GM19395 (cell line): ENCODE measurements around the gene SH3YL1.

ENCODE experiments used
- ATAC-seq: cut with Tn5 transposase; IDR thresholded peaks from one replicate; pipeline ENCODE4 v1.9.1; 2021; ENCODE audit warnings: mild to moderate bottlenecking, moderate library complexity; ENCODE audit not compliant: unreplicated experiment

The SH3YL1 gene, protein sequence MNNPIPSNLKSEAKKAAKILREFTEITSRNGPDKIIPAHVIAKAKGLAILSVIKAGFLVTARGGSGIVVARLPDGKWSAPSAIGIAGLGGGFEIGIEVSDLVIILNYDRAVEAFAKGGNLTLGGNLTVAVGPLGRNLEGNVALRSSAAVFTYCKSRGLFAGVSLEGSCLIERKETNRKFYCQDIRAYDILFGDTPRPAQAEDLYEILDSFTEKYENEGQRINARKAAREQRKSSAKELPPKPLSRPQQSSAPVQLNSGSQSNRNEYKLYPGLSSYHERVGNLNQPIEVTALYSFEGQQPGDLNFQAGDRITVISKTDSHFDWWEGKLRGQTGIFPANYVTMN

DNA sequence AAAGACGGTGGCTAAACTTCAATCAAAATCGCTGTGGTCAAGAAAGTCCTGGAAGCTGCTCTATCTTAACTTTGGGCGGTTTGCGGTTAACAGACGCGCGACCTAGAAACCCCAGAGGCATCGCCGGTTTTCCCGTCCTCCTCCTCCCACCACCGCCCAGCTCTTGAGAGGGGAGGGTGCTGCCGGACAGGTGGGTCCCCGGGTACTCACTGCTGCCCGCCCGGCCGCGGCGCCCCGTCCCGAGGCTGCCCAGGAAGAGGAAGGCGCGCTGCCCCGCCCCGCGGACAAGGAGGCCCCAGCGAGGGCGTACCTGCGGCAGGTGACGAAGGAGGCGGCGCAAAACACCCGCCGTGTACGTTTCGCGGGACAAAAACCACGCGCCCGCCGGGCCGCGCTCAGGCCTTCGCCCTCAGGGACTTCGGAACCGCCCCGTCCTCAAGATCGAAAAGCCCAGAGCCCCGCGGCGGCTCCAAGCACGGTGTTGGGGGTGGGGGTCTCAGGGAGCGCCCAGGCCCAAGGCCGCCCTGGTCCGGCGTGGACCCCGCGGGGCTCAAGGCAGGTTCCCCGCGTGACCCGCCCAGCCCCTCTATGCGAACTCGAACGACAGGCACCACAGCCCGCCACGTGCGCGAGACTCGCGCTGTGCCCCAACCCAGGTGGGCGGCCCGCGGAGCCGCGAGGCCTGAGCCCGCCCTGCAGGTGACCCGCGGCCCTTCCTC lies at the start of gene SH3YL1:
TSS of gene SH3YL1 (minus strand) at position 259 of the 719 bp plus-strand sequence. CDS start at position 211, 48 bp downstream.
- ATAC-seq, result peak; percentile 39

DNA sequence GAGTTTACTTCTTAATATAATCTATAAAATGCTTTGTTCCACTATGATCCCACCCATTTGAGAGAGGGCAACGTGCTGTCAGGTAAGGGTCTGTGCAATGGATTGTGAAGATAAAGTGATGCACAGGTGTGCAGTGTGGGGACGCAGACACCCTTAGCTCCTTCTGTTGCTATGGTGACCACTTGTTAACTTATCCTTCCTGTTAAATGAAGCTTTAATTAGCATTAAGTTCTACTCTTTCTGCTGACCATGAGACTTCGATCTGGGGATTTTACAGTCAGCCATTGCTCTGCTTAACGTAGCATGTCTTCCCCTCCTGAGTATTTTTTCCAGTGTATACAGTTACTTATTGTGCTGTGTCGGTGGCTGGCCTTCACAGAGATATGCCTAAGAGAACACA lies 47.2 kb upstream of the SH3YL1 start:
- ATAC-seq, result no peak

DNA sequence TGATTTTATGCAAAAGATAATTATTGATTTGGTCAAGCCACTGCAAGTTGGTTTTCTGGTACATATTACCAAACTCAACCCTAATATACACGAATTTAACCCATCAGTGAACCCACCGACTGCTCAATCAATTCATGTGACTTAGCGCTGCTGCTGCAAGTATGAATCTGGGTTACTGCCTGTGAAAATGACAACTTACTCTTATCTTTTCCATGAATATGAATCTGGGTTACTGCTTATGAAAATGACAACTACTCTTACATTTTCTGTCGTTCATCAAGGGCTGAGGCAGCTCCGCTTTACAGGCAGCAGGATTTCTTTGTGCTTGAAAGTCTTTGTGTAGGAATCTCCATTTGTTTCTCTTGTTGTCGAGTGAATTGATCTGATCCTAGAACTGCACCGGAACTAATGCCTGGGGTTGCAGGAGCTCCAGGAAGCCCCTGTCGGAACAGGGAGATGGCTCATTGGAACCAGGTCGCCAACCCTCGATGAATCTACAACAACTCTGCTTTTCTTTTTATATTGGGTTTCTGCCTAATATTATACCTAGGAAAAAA lies 46.2 kb upstream of the SH3YL1 start:
- no peak for ATAC-seq

DNA sequence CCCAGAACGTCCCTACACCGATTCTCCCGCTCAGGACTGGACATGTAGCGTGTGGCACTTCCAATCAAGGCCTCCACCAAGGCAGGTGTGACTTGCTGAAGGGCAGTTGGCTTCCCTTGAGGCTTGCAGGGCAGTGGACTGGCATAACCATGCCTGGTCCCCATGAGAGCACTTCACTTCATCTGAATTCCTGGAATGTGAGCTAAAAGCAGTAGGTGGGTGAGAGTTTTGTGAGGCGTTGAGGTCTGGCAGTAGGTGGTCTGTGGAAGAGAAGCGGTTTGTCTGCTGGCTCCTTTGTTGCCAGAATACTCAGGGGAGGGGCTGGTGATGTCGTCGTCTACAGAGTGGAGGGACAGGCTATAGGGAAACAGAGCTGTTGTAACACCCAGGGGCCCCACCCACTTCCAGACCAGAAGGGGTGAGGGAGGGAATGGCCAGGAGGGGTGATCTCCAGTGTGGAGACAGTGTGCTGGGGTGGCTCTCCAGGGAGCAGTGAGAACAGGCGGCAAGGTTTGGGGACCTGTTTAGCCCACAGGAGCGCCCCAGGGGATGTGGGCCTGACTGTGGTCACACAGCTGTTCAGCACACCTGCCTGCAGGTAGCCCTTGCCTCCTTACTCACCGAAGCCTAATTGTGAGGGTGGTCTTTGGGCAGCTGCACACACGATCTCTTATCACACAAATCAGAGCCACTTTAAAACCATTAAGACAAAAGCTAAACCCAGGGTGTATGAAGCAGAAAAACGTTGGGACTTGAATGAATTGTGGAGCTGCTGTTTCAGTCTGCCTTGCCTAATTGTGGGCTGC lies 45.5 kb upstream of the SH3YL1 start:
- ATAC-seq, result no peak

DNA sequence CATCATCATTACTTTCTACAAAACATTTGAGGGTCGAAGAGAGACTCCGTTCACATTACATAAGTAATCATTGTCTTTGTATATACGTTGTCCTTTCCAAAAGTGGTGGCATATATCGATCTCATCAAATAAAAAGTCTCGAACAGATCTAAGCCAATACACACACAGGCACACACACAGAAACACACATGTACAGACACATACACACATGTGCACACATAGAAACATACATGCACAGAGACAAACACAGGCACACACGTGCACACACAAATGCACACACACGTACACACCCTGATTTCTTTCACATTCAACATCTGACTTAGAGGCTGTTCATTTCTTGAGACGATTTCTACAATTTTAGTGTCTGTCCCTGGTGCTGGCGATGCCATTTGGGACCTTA lies 41.5 kb upstream of the SH3YL1 start:
- ATAC-seq, result no peak

DNA sequence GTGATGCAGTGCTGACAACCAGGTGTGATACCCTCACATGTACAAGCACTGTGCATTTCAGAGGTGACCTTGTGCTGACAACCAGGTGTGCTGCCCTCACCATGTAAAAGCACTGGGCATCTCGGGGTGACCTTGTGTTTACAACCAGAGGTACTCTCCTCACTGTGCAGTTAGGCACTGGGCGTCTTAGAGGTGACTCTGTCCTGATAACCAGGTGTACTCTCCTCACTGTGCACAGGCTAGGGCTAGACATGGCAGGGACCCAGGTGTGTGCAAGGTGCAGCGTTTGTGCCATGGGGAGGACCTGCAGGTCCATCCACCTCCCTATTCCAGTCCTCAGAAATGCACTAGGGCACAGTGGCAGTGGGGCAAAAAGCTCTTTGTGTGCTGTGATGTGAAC lies 32.5 kb upstream of the SH3YL1 start:
- no peak for ATAC-seq

DNA sequence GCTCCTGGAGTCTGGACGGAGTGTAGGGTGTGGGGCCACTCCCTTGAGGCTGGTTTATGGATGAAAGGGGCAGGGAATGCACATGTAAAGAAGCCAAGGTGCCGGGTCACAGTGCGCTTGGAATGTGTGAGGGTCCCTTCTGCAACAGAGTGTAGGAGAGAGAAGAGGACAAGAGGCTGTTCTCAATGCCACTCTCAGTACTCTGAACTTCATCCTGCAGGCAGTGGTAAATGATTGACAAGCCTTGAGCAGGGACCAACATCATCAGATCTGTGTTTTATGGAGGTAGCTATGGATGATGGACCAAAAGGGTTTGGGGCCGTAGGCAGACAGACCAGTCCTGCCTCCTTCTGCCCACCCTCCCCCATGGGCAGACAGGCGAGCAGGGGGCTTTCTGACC lies 31.3 kb upstream of the SH3YL1 start:
- ATAC-seq, result no peak

DNA sequence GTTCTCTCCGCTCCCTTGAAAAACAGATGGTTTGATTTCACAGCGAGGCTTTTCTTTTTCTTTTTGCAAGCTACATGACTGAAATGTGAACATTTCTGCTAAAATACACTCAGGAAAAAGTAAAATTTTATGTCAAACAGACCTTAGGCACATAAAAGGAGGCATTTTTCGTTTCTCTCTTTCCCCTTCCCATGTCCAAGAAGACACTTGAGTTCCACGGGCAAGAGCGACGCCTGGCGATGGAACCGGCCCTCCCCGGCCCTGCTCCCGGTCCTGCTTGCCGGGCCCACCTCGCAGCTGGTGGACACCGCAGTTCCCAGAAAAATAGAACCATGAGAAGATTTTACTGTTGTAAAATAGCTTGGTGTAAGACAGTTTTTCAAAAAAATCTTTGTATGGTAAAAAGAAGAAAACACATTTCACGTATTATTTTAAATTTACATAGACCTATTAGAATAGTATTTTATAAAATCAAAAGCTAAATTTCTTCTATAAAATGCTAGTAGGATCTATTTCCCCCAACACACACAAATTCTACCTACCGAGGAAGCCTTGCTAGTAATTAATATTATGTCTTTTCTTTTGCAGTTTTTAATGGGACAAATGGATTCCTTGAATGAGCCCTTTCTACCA lies 26.4 kb upstream of the SH3YL1 start:
- ATAC-seq, result no peak

DNA sequence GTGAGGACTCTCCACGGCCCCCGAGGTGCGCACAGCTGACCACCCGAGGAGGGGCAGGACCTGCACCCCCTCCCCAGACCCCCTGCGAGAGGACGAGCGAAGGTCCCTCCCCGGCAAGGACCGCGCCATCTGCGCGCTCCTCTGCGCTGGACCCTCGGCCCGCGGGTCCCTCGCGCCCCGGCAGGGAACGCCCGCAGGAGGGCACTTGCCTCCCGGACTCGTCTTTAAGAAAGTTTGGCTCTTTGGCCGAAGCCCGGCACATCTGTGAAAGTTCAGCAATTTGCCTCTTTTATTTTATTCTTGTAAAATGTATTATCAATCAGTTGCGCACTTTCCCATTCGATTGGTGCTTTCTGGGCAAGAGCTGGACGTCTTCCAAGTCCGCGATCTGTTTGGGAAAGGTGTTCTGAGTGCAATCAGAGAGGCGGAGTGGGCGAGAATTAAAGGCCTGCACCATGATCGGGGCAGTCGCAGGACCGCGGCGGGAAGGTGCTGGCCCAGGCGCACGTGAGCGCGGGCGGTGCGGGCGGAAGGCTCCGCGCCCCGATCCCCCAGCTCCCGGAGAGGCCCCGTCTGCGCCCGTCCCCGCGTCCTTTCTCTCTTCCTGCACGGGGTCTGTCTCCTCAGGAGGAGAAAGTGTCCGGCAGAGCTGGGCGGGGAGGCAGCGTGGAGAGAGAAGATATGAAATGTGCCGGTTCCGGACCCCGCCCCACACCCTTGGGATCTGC lies 25.7 kb upstream of the SH3YL1 start:
- no peak for ATAC-seq

DNA sequence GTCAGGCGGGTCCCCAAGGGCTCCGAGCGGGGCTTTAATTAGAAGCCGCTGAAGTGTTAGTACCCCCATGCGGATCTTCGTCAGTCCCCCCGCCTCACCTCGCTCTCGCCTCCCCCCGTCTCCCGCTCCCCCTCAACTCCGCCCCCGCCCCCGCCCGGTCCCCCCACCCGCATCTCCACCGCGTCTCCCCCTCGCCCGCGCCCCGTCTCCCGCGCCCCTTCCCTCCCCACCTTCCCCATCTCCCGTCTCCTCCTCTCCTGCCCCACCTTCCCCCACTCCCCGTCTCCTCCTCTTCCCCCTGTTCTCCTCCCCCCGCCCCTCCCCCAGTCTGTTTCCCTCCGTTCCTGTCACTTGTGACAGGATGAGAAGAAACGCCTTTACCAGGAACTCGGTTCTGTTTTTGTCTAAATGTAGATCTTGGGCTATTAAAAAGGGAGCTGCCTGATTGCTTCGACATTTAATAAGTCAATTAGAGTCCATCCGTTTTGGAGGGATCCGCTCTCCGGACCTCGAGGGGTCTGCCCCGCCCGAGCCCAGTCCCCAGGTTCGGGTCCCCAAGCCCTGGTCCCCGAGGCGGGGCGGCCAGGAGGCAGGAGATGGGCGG lies 25.0 kb upstream of the SH3YL1 start:
- no peak for ATAC-seq

DNA sequence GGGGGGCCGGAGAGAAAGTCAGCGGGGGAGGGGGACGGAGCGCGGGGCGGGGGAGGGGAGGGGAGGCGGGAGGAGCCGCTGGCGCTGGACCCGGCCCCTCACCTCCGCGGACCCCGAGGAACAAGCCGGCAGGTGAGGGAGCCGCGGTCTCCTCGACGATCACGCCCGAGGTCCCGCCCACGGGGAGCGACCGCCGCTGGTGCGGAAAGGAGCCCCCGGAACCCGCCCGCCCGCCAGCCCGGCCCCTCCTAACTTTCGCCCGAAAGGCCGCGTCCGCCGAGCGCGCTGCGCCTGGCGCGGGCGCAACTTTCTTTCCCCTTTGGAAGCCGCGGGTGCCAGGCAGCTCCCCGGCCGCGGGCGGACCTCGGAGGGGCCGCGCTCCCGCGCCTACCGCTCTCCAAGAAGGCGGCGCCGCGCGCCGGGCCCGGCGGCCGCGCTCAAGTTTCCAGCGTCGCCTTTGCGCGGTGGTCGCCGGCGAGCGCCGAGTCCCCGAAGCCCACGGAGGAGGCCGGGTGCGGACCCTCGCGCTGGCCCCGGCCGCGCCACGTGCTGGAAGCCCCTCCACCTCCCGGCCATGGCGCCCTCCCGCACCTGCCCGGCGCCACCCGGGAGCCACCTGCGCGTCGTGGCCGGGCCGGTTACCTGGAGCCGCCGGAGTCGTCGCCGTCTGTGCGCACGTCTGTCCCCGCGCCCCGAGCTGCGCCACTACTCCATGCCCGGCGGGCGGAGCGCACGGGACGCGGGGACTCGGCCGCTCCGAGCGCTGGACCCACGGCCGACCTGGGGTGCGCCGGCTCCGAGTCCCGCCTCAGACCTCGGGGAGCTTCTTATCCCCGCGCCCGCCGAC lies 24.3 kb upstream of the SH3YL1 start, which contains the start of gene ALKAL2:
TSS of gene ALKAL2 (minus strand) at position 181 of the 847 bp plus-strand sequence. CDS start 256 bp downstream, outside the sequence.
- no peak for ATAC-seq

DNA sequence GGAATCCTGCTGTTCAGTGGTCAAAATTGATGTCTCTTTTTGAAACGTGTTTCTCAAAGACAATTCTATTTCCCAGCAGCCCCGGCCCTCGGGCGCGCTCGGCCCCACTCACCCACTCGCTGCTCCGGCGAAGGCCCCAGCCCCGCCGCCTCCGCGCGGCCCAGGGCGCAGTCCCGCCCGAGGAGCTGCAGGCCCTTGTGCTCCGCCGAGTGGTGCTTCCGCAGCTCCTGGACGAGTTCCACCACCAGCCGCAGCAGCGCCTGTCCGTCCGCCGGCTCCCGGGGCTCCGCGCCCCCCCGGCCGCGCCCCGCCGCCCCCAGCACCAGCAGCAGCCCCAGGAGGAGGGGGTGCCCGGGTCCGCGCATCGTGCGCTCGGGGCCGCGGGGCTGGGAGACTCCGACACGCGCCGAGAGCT lies 23.6 kb upstream of the SH3YL1 start:
- no peak for ATAC-seq

DNA sequence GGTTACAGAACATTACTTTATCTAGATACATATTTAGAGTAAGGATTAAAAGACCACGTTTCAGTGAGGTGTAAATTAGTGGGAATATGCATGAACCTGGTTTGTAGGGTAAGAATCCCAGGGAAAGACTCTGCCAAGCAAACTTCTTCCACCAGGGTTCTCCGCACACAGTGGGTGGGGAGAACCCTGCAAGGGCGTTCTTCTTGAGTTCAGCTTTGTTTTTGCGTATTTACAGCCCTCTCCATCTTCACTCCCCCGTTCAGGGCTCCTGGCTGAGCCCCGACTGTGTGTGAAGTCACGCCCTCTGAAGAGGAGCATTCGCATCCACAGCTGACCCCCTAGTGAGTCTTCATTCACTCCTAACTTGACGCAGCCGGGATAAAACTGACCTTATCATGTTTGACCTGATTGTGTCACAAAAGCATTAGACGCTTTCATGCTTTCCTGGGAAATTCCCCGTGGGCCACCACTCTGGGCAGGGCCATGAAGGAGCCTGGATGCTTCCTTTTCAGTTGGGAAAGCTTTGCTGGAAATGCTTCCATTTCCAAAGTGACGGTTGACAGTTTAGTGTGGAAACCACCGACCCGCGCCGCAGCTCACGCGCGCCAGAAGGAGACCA lies 23.1 kb upstream of the SH3YL1 start:
- ATAC-seq, result no peak

DNA sequence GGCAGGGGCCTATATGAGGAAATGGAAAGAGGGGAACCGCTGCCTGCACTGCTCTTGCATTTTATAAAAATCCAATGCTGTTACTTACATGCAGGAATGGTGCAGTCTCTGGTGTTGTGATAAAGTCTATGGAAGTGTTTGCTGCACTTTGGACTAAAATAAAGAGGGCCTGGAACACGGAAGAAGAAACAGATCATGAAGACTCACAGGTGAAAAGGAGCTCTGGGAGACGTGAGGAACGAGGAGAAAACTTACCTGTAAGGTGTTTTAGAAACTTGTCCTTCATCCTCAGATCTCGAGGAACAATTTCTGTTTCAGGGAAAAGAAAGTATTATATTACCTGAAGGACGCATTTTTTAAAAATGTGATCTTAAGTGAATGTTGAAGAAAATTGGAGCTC lies 22.2 kb upstream of the SH3YL1 start:
- ATAC-seq, result no peak

DNA sequence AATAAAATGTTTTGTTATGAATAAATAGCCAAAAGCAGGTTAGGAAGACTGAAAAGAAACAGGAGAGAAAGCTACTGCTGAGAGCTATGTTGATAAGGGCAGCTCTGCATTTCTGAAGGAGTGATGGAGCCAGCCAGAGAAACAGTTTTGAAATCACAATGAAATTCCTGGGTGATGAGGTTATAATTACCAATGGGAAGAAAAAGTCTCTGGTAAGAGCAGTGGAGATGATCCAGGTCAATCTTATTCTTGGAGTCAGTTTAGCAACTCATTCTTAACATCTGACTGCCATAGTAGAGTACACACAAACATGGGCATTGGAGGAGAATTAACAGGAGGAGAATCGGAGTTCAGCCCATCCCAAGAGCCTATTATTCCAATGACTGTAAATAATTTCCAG lies 21.7 kb upstream of the SH3YL1 start:
- ATAC-seq, result no peak

DNA sequence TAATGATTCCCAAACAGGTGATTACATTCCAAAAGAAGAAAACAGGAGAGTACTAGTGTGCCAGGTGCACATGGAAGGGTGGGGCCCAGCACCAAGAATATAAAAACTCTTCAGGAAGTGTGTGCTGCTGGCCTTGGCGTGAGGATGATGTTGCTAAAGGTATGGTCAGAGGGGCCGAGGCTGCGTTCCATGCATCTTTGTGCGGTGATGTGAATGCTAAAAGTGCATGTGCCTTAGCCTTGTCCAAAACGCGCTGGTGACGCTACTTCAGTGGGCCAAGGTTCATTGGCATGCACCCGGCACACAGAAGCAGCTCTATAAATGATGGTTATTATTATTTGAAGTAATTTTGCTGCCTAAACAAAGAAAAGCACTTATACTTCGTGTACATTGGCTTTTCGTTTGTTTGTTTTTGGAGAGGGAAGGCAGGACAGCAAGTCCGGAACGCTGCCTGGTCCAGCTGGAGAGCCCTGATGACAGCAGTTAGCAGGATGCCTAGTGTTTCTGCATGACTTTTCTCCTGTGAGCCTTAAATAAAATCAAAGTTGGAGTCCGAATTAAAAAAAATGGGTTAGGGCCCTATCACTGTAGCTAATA lies 21.2 kb upstream of the SH3YL1 start:
- no peak for ATAC-seq

DNA sequence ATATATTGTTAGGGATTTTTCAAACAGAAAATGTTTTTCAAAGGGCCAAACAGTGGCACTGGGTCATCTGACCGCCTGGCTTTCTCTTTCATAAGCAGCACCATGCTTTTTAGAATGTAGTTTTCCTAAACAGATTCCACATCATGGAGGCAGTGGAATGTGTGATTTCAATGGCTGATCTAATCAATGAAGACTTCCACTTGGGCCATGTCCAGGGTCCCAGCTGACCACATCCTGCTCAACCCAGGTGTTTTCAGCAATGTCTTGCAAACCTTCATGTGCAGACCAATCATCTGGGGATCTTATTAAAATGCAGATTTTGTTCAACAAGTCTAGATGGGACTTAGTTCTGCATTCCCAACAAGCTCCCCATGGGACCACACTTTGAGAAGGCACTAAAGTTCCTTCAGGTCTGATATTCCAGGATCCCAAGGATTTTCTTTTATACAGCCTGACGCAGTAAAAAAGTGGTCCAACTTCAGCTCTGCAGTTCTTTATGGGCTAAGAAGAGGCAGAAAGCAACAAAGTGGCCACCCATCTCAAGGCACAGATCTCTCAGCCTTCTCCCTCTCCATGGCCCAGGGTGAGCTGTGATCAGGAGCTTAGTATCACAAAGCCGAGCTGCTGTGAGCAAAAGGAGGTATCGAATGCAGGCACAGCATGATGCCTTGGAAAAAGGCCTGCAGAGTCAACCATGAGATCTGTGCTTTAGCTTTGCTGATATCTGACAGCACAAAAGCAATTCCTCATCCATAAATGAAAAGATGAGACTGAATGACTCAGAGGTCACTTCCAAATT lies 20.4 kb upstream of the SH3YL1 start:
- ATAC-seq, result no peak
